GM04503 (cell line): ENCODE data around the gene STK24.
A peak's percentile ranks its signal among the peaks of the same experiment; 100 is the strongest.

ENCODE experiments used
- DNase-seq: peaks from one replicate; pipeline ENCODE4 v3.0.0-alpha.2; 2012; ENCODE audit warnings: low read depth

STK24 gene

DNA sequence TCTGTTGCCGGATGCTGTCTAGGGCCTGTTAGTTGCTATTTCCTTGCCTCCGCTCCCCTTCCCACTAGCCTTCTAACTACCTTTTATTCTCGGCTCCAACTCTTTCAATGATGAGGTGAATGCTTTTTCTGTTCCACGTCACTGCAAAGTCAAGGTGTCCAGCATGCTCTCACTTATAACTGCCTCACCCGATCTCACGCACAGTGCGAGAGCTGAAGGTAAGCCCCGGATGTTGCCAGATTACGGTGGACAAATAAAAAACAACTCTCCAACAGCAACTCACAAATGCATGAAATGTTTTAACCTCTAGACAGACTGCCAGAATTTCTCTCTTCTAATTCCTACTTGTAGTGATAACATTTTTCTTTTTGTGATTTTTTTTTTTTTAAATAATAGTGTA is 169.9 kb downstream of the STK24 start:
- DNase-seq, result no peak

DNA sequence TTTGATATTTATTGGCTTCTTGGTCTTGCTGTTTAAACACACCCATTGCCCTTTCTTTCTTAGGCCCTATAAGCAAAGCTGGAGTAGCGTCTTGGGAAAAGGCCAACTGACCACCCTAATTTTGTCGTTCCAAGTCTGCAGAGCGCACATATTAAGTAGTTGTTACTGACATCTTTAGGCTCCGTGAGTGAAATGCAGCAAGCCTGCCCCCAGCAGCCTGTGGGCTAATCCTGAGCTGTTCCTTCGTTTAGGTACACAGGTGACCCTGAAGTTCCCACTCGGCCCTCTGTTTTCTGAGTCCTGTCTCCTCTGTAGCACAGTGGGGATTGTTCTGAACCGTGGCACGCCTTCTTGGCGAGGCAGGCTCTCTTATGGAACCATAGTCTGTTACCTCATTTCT is 170.5 kb downstream of the STK24 start:
- DNase-seq, result no peak

- DNase-seq, result no peak
Observed at GRCh38 chr13:98405690-98406344, 171.1 kb downstream of the STK24 start.

GRCh38 chr13:98405107-98405571 is 171.8 kb downstream of the STK24 start:
- DNase-seq, result no peak

DNA sequence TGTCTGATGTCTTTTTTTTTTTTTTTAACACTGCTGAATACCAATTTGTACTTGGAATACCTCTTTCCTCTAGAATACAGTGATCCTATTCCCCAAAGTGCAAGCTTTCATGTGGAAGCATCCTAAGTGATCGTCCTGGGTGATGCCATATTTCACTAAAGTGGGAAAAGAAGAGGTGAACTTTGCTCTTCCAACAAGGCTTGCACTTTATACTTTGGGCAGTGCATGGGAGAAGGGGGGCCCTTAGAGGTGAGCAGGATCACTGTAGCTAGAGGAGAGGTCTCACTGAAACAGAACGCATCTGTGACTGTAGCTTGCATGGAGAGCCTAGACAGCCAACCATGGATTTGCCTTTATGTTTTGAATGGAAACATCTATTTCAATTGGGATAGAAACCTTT is 173.8 kb downstream of the STK24 start:
- DNase-seq, result no peak

GRCh38 chr13:98401934-98402333 is 175.0 kb downstream of the STK24 start:
- no peak for DNase-seq

GRCh38 chr13:98399756-98400155 is 177.2 kb downstream of the STK24 start:
- DNase-seq, result peak; percentile 77

DNA sequence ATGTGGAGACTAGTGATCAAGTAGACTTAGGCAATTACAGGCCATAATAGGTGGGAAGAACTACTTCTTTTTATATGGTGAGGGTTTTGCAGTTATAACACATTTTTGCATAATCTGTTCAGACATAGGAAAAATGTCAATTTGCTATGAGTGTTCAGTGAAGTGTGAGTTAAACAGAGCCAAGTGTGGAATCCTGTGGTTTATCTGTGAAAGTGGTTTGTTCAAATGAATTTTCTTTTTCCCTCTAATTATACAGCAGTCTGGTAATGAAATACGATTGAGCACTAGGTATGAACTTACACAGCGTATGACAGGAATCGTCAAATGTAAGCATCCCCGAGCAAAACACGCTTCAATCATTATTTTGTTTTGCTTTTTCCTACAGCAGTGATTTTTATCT is 178.3 kb downstream of the STK24 start:
- no peak for DNase-seq

- no peak for DNase-seq
Observed at GRCh38 chr13:98397861-98398260, 179.0 kb downstream of the STK24 start.

GRCh38 chr13:98397221-98397620 is 179.7 kb downstream of the STK24 start:
- DNase-seq, result no peak

DNA sequence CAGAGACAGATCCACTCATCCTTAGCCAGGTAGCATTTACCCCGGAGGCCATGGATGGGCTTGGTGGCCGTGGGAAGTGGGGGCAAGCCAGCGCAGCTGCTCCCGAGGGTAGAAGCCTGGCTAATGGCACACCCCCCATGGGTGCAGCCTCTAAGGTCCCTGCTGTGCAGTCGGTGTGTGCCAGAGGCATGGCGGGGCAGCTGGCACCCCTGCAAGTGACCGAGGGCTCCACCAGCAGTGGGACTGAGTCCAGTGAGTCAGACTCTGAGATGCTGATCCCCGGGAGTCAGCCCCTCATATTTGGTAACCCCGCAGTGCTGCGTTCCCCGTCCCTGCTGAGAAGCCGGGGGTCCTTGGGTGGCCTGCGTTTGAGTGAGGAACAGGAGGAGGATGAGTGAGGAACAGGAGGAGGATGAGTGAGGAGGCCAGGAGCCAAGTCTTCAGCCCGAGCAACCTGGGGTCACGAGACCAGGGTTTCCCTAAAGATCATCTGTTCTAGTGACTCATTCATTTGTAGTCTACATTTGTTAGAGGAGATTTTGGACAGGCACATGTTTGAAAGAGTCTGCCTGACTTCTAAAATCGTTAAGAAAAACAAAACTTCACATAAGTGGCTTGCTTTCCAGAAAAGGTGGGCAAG is 180.7 kb downstream of the STK24 start:
- no peak for DNase-seq
